Activated T-cell treated with anti-CD3 and anti-CD28 coated beads, Interleukin-2, amount 50 U/mL, for 48 hours (primary cell): Measurements from ENCODE around the gene POMT1.
"Not testable (repeated sequence)": the region's sequence is repeated elsewhere in the genome, so short reads cannot be mapped to it uniquely, and the experiment has no call there.

ENCODE experiments used
- DNase-seq, 2 experiments: peaks; one replicate each; pipeline ENCODE4 v3.0.0-alpha.2; 2020

POMT1 gene

DNA sequence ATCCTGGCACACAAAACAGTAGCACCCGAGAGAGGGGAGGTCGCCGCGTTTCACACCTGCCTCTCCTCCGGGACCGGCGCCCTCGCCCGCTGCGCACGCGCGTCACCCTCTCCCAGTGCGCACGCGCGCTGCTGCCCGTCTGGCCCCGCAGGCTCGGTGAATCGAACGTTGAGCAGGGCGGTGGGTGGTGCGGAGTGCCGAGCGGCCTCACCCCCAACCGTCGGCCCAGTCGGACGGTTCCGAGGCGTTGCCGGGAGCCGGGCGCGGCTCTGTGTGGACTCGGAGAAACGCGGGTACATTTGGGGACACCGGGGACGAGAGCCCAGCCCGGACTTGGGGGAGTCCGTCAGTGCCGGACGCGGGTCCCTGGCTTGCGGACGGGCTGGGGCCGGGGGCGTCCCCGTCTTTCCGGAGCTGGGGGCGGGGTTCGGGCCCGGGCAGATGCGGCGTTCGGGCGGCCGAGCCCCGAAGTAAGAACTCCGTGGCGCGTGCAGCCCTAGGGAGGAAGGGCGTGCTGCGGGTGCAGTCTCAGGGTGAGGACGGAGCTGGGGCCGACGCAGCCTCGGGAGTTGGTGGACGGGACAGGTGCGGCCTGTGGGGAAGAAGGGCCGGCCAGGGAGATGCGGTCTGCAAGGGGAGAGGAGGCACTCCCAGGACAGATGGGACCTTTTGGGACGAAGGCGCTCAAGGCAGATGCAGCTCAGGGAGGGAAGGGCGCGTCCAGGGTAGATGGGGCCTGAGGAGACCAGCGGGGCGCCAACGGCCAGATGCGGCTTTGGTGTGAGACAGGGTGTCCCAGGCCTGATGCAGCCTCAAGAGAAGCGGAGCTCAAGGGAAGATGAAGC, at the start of gene POMT1:
POMT1 (plus strand) TSS at position 138 of the 845 bp plus-strand sequence. CDS start 1,301 bp downstream, outside the sequence.
- DNase-seq: peak; percentile 93

GRCh38 chr9:131454028-131454427, 48.7 kb upstream of the POMT1 start:
- no peak for DNase-seq

GRCh38 chr9:131455655-131456054, 47.1 kb upstream of the POMT1 start:
- not testable (repeated sequence) for DNase-seq

GRCh38 chr9:131457746-131458145, 45.0 kb upstream of the POMT1 start:
- no peak for DNase-seq

- DNase-seq: no peak
These were observed 43.7 kb upstream of the POMT1 start for GRCh38 chr9:131459056-131459455.

GRCh38 chr9:131461166-131461565, 41.6 kb upstream of the POMT1 start:
- no peak for DNase-seq

DNA sequence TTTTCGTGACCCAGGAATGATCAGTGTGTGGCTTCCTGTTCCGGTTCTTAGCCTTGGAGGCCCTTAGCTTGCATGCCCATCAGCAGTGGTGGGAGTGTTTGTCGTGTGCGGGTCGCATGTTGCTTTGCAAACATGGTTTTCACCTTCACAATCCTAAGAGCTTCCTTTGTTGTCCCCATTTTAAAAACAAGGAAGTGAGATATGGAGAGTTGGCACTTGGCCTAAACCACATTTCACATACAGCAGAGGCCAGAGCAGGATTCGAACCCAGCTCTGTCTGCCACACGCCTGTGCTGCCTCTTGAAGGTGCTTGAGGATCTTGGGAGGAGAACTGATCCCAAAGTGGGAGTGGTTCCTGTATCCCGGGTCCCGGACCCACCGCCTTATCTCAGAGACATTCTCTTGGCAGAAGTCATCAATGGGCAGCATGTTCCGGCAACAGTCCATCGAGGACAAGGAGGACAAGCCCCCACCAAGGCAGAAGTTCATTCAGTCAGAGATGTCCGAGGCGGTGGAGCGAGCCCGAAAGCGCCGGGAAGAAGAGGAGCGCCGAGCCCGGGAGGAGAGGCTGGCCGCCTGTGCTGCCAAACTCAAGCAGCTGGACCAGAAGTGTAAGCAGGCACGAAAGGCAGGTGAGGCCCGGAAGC, 38.2 kb upstream of the POMT1 start:
- DNase-seq: no peak

DNA sequence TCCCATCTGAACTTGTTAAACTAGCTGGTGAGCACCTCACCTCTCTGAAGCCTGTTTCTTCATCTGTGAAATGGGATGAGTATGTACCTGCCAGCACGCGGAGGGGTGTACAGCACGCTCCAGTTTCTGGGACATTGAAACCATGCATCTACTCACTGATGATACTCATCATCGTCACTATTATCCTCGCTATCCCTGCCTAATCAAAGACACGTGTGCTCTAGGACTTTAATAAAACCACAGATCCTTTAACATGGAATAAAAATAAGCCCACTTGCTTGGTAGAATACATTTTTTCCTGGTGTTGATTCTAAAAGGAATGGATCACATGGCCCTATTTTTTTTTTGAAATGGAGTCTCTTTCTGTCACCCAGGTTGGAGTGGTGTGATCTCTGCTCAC, 37.3 kb upstream of the POMT1 start:
- DNase-seq: no peak

GRCh38 chr9:131467214-131467935, 35.3 kb upstream of the POMT1 start:
- DNase-seq: no peak

- no peak for DNase-seq
These were observed 34.7 kb upstream of the POMT1 start for GRCh38 chr9:131468031-131468430.

DNA sequence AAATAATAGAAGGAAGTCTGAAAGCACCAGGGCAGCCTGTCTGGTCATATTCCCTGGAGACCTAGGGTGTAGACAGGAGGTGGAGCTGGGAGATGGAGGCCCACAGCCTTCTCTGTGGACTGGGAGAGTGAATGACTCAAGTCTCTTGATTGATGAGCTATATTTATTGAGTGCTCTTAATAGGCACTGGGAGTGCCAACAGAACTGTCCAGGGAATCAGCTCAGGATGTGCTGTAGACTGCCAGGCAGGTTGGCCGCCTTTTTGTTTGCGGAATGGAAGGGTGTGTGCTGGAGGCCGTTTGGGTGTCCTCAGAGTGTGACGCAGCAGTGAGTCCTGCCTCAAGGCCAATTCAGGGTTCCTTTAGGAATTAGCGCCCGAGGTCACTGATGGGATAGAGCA, 33.4 kb upstream of the POMT1 start:
- no peak for DNase-seq

DNA sequence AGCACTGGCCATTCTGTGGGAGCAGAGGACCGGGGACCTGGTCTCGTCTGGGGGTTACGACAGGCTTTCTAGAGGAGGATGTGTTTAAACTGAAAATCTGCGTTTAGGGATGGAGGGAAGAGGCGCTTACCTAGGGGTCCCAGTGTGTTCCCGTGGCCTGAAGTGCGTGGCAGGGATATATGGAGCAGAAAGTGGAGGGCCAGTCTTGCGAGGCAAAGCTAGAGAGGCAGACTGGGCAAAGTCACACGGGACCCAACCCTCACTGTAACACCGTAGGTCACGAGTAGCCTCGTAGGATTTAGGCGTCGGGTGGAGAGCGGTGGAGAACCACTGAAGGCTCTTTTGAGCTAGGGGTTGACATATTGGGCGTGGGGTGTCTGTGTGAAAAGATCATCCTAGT, 32.8 kb upstream of the POMT1 start:
- no peak for DNase-seq

- DNase-seq: no peak
These were observed 32.1 kb upstream of the POMT1 start for GRCh38 chr9:131470581-131470991.

DNA sequence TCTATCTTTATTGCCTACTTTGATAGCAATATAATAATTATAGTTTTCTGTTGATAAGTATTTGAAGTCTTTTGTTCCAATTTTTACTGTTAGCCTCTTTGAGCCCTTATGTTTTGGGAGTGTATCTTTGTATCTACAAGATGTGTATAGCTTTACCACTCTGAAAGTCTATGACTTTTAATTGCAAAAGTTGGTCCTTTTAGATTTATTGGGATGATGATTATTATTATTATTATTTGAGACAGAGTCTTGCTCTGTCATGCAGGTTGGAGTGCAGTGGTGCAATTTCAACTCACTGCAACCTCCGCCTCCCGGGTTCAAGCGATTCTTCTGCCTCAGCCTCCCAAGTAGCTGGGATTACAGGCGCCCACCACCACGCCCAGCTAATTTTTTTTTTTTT, 30.6 kb upstream of the POMT1 start:
- not testable (repeated sequence) for DNase-seq

DNA sequence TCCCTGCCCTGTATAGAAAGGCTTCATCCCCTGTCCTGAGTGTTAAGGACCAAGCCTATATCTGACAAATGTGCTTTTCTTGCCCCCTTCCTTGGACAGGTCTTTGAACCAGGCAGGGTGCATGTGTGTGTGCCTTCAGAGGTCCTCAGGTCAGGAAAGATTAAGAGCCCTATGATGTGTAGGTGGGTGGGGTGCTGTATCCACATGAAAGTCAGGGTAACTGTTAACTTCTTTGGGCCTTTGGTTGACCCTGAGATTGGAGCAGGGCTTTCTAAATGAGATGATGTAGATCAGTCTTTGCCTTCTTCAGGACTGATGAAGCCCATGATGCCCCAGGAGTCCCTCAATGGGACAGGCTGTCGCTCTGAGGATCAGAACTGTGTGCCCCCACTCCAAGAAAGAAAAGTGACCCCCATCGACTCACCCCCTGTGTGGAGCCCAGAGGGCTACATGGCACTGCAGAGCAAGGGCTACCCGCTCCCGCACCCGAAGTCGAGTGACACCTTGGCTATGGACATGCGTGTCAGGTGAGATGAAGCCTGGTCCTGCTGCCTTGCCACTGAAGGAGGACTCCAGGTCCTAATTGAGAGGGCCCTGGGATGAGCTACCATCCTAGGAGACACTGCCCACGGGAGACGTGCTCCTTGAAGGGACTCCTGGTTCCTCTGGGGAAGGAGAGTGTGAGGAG, 29.4 kb upstream of the POMT1 start:
- no peak for DNase-seq

DNA sequence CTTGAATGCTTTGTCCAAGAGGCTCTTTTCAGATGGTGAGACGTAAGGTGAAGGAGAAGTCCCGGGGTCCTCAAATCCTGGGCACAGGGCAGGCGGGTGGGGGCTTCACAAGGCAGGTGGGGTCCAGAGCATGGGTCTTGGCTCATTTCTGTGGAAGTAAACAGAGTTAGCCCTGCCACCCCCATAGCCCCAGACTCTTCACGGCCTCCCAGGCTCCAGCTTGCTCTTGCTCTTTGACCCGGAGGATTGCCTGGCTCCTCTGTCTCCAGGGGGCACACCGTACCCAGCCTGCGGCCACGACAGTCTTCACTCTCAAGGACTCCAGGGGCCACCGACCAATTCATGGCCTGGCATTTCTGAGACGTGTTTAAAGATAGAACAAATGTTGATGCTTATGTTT, 28.8 kb upstream of the POMT1 start:
- no peak for DNase-seq

DNA sequence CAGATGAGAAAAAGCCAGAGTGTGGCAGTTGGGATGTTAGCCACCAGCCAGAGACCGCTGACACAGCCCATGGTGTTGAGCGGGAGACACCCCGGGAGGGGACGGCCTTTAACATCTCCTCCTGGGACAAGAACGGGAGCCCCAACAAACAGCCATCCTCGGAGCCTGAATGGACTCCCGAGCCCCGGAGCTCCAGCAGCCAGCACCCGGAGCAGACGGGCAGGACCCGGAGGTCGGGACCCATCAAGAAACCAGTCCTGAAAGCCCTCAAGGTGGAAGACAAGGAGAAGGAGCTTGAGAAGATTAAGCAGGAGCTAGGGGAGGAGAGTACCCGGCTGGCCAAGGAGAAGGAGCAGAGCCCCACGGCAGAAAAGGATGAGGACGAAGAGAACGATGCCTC, 28.0 kb upstream of the POMT1 start:
- DNase-seq: no peak

DNA sequence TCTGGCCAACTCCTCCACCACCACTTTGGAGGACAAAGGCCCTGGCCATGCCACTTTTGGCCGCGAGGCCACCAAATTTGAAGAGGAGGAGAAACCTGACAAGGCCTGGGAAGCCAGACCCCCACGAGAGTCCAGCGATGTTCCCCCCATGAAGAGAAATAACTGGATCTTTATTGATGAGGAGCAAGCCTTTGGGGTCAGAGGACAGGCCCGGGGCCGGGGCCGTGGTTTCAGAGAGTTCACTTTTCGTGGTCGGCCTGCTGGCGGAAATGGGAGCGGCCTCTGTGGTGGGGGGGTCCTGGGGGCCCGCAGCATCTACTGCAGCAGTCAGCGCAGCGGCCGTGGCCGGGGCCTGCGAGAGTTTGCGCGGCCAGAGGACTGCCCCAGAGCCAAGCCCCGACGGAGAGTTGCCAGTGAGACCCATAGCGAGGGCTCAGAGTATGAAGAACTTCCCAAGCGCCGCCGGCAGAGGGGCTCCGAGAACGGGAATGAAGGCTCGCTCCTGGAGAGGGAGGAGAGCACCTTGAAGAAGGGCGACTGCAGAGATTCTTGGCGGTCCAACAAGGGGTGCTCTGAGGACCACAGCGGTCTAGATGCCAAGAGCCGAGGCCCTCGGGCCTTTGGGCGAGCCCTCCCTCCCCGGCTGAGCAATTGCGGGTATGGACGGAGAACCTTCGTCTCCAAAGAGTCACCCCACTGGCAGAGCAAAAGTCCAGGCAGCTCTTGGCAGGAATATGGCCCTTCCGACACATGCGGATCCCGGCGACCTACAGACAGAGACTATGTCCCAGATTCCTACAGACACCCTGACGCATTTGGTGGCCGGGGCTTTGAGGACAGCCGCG, 27.4 kb upstream of the POMT1 start:
- DNase-seq: no peak

- no peak for DNase-seq
These were observed 26.6 kb upstream of the POMT1 start for GRCh38 chr9:131475956-131476776.

DNA sequence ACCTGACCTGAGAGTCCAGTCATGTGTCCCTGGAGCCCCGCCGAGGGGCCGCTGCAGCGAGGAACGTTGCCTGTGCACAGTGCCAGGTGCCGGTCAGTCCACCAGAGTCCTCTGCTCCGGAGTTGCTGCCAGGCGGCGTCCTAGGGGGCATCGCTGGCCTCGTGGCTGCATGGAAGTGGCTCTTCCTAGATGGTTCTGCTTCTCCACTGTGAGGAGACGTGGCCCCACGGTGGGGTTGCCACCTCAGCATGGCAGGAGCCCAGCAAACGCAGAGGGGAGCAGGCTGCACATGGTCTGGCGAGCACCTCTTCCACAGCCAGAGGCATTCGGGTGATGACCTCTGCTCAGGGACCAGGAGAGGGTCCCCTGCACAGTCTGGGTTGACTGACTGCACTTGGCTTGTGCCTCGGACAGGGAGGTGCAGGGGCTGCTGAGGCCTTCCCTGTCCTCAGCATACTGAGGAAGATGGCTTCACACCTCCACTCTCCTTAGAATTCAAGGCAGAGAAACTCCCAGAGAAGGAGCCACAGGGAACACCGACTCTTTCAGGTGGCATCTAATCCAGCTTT, 25.9 kb upstream of the POMT1 start:
- DNase-seq: no peak

GRCh38 chr9:131477367-131477766, 25.4 kb upstream of the POMT1 start:
- DNase-seq: no peak
